GM12878 (cell line): Measurements from ENCODE around the gene EYA2. TPM values are rescaled to one million over a fixed set of nuclear protein-coding genes. Genes with fewer than 3 reads are reported as not detected.

Experiments used
- ATAC-seq: fragments of 200-7000 bp; cut with Tn5 transposase; 3 replicates; pipeline ENCODE4 v1.9.1; 2020; ENCODE audit warnings: mild to moderate bottlenecking, moderate library complexity
- BruUV-seq: library from RNA; stranded (reverse); fragments of 400-500 nt; replicated peaks from 2 replicates; lab custom pipeline; 2021; lab: Mats Ljungman, UMichigan
- CTCF ChIA-PET: fragments of 300-600 bp; sonication (Branson Sonifier 250); formaldehyde crosslinking; extraction: SDS; loops from one replicate; lab custom pipeline; 2021; ENCODE audit warnings: inconsistent platforms; lab: Yijun Ruan, JAX
- POLR2A ChIA-PET: fragments of 350-600 bp; formaldehyde crosslinking; extraction: SDS; loops from one replicate; lab custom pipeline; 2021; ENCODE audit warnings: inconsistent platforms; lab: Charles Lee
- RAD21 ChIA-PET: fragments of 300-600 bp; sonication (Branson Sonifier 250); formaldehyde crosslinking; loops from one replicate; lab custom pipeline; 2023; ENCODE audit warnings: antibody characterized with exemption; ENCODE audit not compliant: unreplicated experiment; lab: Charles Lee
- SMC1A ChIA-PET: fragments of 300-600 bp; sonication (Branson Sonifier 250); formaldehyde crosslinking; loops from one replicate; lab custom pipeline; 2023; ENCODE audit not compliant: unreplicated experiment, uncharacterized antibody; lab: Charles Lee
- DNase-seq: peaks from one replicate; pipeline ENCODE4 v3.0.0-alpha.2; 2011; ENCODE audit warnings: low read depth, low spot score
- FAIRE-seq: peaks from 3 replicates; lab custom pipeline; 2011; peaks lifted over from hg19 to GRCh38; lab: Jason Lieb, UNC
- H2AFZ ChIP-seq: 2 replicates; pipeline ENCODE4 v1.6.0; 2011; ENCODE audit warnings: low read depth, low read length, control low read depth; ENCODE audit not compliant: control insufficient read depth
- H3K27ac ChIP-seq: 2 replicates; pipeline ENCODE4 v1.5.1; 2011; ENCODE audit warnings: control low read depth; ENCODE audit not compliant: control insufficient read depth, insufficient read depth
- H3K27me3 ChIP-seq, 2 experiments: replicated peaks in 1 of 2; 2 replicates each; pipeline versions ENCODE4 v1.6.0 to v1.6.1; 2011; ENCODE audit warnings: low read length in 1 of 2; ENCODE audit not compliant: control insufficient read depth in 2 of 2, insufficient read depth in 2 of 2
- H3K36me3 ChIP-seq, 2 experiments: 2 replicates each; pipeline ENCODE4 v1.5.1; 2011; ENCODE audit warnings: low read length in 1 of 2; ENCODE audit not compliant: control insufficient read depth in 2 of 2, insufficient read depth in 2 of 2
- H3K4me1 ChIP-seq: 2 replicates; pipeline ENCODE4 v1.6.1; 2011; ENCODE audit warnings: mild to moderate bottlenecking, low read length, moderate library complexity, mixed read lengths; ENCODE audit not compliant: control insufficient read depth, insufficient read depth
- H3K4me2 ChIP-seq: 2 replicates; pipeline ENCODE4 v1.6.0; 2011; ENCODE audit warnings: control low read depth; ENCODE audit not compliant: control insufficient read depth, insufficient read depth
- H3K4me3 ChIP-seq: fragments of 200-600 bp; sonication (generic); 2 replicates; pipeline ENCODE4 v1.5.1; 2016
- H3K79me2 ChIP-seq: 2 replicates; pipeline ENCODE4 v1.6.0; 2011; ENCODE audit warnings: low read length; ENCODE audit not compliant: control insufficient read depth, insufficient read depth
- H3K9ac ChIP-seq: 2 replicates; pipeline ENCODE4 v1.8.0; 2011; ENCODE audit warnings: low read length, control low read depth, mixed read lengths; ENCODE audit not compliant: control insufficient read depth, insufficient read depth
- H3K9me3 ChIP-seq: replicated peaks from 3 replicates; pipeline ENCODE4 v1.5.1; 2011; ENCODE audit warnings: mild to moderate bottlenecking, low read length; ENCODE audit not compliant: control insufficient read depth, insufficient read depth
- H4K20me1 ChIP-seq: 2 replicates; pipeline ENCODE4 v1.6.0; 2011; ENCODE audit not compliant: control insufficient read depth, insufficient read depth
- CHD1 ChIP-seq: IDR thresholded peaks from 2 replicates; pipeline ENCODE4 v1.6.1; 2012; ENCODE audit warnings: low read depth, low read length, improper control_type of control experiment
- CHD4 ChIP-seq: fragments of 200-600 bp; sonication (generic); IDR thresholded peaks from 2 replicates; pipeline ENCODE4 v1.6.1; 2016; ENCODE audit warnings: mild to moderate bottlenecking
- FOS ChIP-seq: IDR thresholded peaks from 3 replicates; pipeline ENCODE4 v1.6.1; 2011; ENCODE audit warnings: borderline replicate concordance; ENCODE audit not compliant: insufficient read length; ENCODE audit errors: extremely low read depth
- HDGF ChIP-seq: fragments of 450-650 bp; IDR thresholded peaks from 2 replicates; pipeline ENCODE4 v1.6.1; 2016; ENCODE audit warnings: antibody characterized with exemption
- MEF2A ChIP-seq: IDR thresholded peaks from 2 replicates; pipeline ENCODE4 v1.6.1; 2011; ENCODE audit warnings: low read depth, mild to moderate bottlenecking, low read length, moderate library complexity; ENCODE audit not compliant: insufficient read depth
- MYC ChIP-seq: IDR thresholded peaks from 2 replicates; pipeline ENCODE4 v1.6.1; 2011; ENCODE audit warnings: mild to moderate bottlenecking, low read length, moderate library complexity, inconsistent platforms; ENCODE audit not compliant: insufficient read depth, insufficient replicate concordance, insufficient read length, severe bottlenecking
- NR2C2 ChIP-seq: IDR thresholded peaks from 2 replicates; pipeline ENCODE4 v1.6.1; 2011; ENCODE audit warnings: borderline replicate concordance, low read depth; ENCODE audit not compliant: control insufficient read depth, insufficient read length
- NRF1 ChIP-seq: conservative IDR thresholded peaks from 2 replicates; pipeline ENCODE4 v1.6.1; 2011; ENCODE audit warnings: mild to moderate bottlenecking, low read depth, low read length, improper control_type of control experiment
- PML ChIP-seq: IDR thresholded peaks from 2 replicates; pipeline ENCODE4 v1.6.1; 2012; ENCODE audit warnings: low read length, inconsistent platforms
- PRDM15 ChIP-seq: fragments of 450-650 bp; formaldehyde crosslinking; IDR thresholded peaks from 2 replicates; pipeline ENCODE4 v1.4.0; 2020; ENCODE audit warnings: mild to moderate bottlenecking, moderate library complexity
- SIN3A ChIP-seq: IDR thresholded peaks from 2 replicates; pipeline ENCODE4 v1.6.1; 2012; ENCODE audit warnings: low read depth, low read length, improper control_type of control experiment
- SMC3 ChIP-seq: IDR thresholded peaks from 2 replicates; pipeline ENCODE4 v1.6.1; 2011; ENCODE audit warnings: low read length, improper control_type of control experiment, borderline replicate concordance
- SREBF1 ChIP-seq: IDR thresholded peaks from 2 replicates; pipeline ENCODE4 v1.6.1; 2012; ENCODE audit warnings: mild to moderate bottlenecking, low read length
- WGBS: methylation state at CpG from one replicate; pipeline ENCODE4 v1.1.6; 2016; ENCODE audit warnings: low lambda C conversion rate; ENCODE audit not compliant: insufficient replicate concordance, insufficient coverage; ENCODE audit errors: missing lambda C conversion rate; 5-methylcytosine and 5-hydroxymethylcytosine counted together
- in situ Hi-C: fragments of 300-500 bp; cut with MboI; formaldehyde crosslinking; loops from 9 replicates; pipeline ENCODE4 v1.14.3; 2018; ENCODE audit warnings: mixed read lengths
- intact Hi-C: fragments of 100-400 bp; cut with micrococcal nuclease; formaldehyde crosslinking; loops from one replicate; pipeline ENCODE4 v1.14.2; 2022; ENCODE audit not compliant: unreplicated experiment
- polyA plus RNA-seq, 11 experiments: library from polyadenylated mRNA; depleted of rRNA in 4 of 11; unstranded in 6 of 11; stranded (reverse) in 5 of 11; fragments of >200 nt; fragmentation: Nextera tagmentation in 4 of 11; fragmentation: Illumina TruSeq in 1 of 11; extraction: Ambion mirVana in 4 of 11; extraction: Trizol in 1 of 11; gene quantifications; 1 replicate in 1 of 11; 2 replicates in 10 of 11; pipeline versions ENCODE4 v1.2.1 to v1.2.3, GENCODE V29; 2011 to 2016; ENCODE audit warnings: inconsistent platforms in 2 of 11, missing spikeins in 2 of 11, low read depth in 1 of 11
- total RNA-seq, 4 experiments: library from RNA; depleted of rRNA in 3 of 4; stranded (reverse); fragments of >200 nt in 3 of 4; fragmentation: Illumina TruSeq in 1 of 4; extraction: Trizol in 1 of 4; gene quantifications; 2 replicates each; pipeline versions ENCODE4 v1.2.1 to v1.2.3, GENCODE V29; 2013 to 2021

Gene EYA2
- total and polyA plus RNA-seq, 10 of the 15 experiments (the other 5 are each of a cell fraction or from before 2014, with no cell fraction given) = 0.20 TPM; not detected in 9

DNA sequence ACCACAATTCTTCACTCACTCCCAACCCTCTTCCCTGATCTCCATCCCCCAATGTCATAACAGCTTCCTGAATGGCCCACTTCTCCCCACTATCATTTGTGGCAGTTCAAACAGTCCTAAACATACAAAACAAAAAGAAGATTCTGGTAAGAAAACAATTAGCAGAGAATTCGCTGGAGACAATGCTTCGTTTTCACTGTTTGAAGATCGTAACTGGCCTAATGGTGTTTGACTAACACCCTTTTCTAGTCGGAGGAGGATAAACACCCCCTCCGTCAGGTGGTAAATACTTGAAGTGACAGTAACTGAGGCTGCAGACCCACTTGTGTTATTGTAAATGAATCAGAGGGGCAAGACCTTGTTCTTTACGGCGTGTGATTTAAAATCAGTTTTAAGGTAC lies 3.8 kb downstream of the EYA2 start:
- ATAC-seq (no peak), DNase-seq (no peak), FAIRE-seq (no peak)
- Histone ChIP-seq H3K27ac (no peak overlapping the region), H3K4me2 (no peak overlapping the region), H3K4me3 (no peak overlapping the region), H3K36me3 (no peaks in the 10 kb centered on the region), H3K27me3 (peaks cover 9 to 12% of the 10 kb centered on the region in 2 experiments; a peak in 3 of 4 replicates), H3K9ac (no peak overlapping the region), H3K4me1 (no peaks in the 10 kb centered on the region), H3K9me3 (no peaks in the 10 kb centered on the region), H3K79me2 (no peaks in the 10 kb centered on the region), H4K20me1 (no peaks in the 10 kb centered on the region), H2AFZ (no peak overlapping the region)
- 14% methylated on average over 7 of the region's 7 CpGs for WGBS
- in situ Hi-C loops = no loop called here
- SMC1A ChIA-PET = no interaction called here
- intact Hi-C loops = no loop called here
- TF ChIP-seq NR2C2 = no peak
- no TSS peak for BruUV-seq
- RAD21 ChIA-PET = no interaction called here
- POLR2A ChIA-PET = interaction anchor here (0.6 kb wide), 1 partner anchor 41 kb away, joined by 4 read pairs; no protein-coding TSS in a partner anchor
- CTCF ChIA-PET = no interaction called here

GRCh38 chr20:46899621-46900020 lies 5.0 kb downstream of the EYA2 start:
- ChIA-PET POLR2A (no interaction called here), CTCF (no interaction called here), RAD21 (no interaction called here), SMC1A (no interaction called here)
- DNase-seq = no peak
- no peak for ATAC-seq
- no peak overlapping the region for H3K4me2 ChIP-seq
- TF ChIP-seq PML (no peak), PRDM15 (CRISPR knock-in tag) (no peak), MEF2A (no peak), NRF1 (no peak), CHD1 (no peak), HDGF (no peak), MYC (no peak), SIN3A (no peak), SMC3 (no peak), SREBF1 (no peak), CHD4 (no peak), FOS (no peak)
- intact Hi-C loops (no loop called here), in situ Hi-C loops (no loop called here)
- H3K27me3 ChIP-seq = peaks cover 9 to 10% of the 10 kb centered on the region in 2 experiments; a peak in 3 of 4 replicates
- no peaks in the 10 kb centered on the region for H3K79me2 ChIP-seq
- H3K9ac ChIP-seq = no peak overlapping the region
- no peak overlapping the region for H3K27ac ChIP-seq
- H3K9me3 ChIP-seq = no peaks in the 10 kb centered on the region
- no peaks in the 10 kb centered on the region for H3K4me1 ChIP-seq
- no peak overlapping the region for H2AFZ ChIP-seq
- no peak overlapping the region for H3K4me3 ChIP-seq
- no peaks in the 10 kb centered on the region for H4K20me1 ChIP-seq
- WGBS = 19% methylated on average over 11 of the region's 11 CpGs
- FAIRE-seq = no peak
- no peaks in the 10 kb centered on the region for H3K36me3 ChIP-seq
- no TSS peak for BruUV-seq
